GM23338 (cell line): ENCODE results near the gene CTXN1. TPM values are rescaled to one million over a fixed set of nuclear protein-coding genes. Genes with fewer than 3 reads are reported as not detected.
A peak's percentile ranks its signal among the peaks of the same experiment; 100 is the strongest.
"Not testable (repeated sequence)": the region's sequence is repeated elsewhere in the genome, so short reads cannot be mapped to it uniquely, and the experiment has no call there.

Source experiments
- ATAC-seq: fragments of 200-7000 bp; cut with Tn5 transposase; 3 replicates; pipeline ENCODE4 v1.9.1; 2020
- DNase-seq: peaks from one replicate; pipeline ENCODE4 v3.0.0-alpha.2; 2015; ENCODE audit warnings: low spot score
- H2AFZ ChIP-seq: fragments of 200-600 bp; sonication (generic); 2 replicates; pipeline ENCODE4 v1.8.0; 2016; ENCODE audit warnings: antibody characterized with exemption, mild to moderate bottlenecking, moderate library complexity
- H3F3A ChIP-seq: fragments of 200-600 bp; sonication (generic); replicated peaks from 2 replicates; pipeline ENCODE4 v1.8.0; 2017; ENCODE audit warnings: antibody characterized with exemption, mixed run types, low read depth
- H3K27ac ChIP-seq: fragments of 200-600 bp; sonication (generic); 2 replicates; pipeline ENCODE4 v1.6.1; 2016; ENCODE audit warnings: low read depth
- H3K27me3 ChIP-seq: fragments of 200-600 bp; sonication (generic); 2 replicates; pipeline ENCODE4 v1.8.0; 2016; ENCODE audit warnings: mild to moderate bottlenecking, mixed run types, moderate library complexity; ENCODE audit not compliant: insufficient read depth
- H3K36me3 ChIP-seq: fragments of 200-600 bp; sonication (generic); 2 replicates; pipeline ENCODE4 v1.8.0; 2016; ENCODE audit warnings: mild to moderate bottlenecking; ENCODE audit not compliant: insufficient read depth
- H3K4me1 ChIP-seq: fragments of 200-600 bp; sonication (generic); 2 replicates; pipeline ENCODE4 v1.8.0; 2016; ENCODE audit warnings: mild to moderate bottlenecking, moderate library complexity; ENCODE audit not compliant: insufficient read depth
- H3K4me2 ChIP-seq: fragments of 200-600 bp; sonication (generic); 2 replicates; pipeline ENCODE4 v1.7.1; 2017; ENCODE audit warnings: mixed run types
- H3K4me3 ChIP-seq: fragments of 200-600 bp; sonication (generic); 2 replicates; pipeline ENCODE4 v1.6.1; 2016; ENCODE audit warnings: mixed run types
- H3K79me2 ChIP-seq: fragments of 200-600 bp; sonication (generic); replicated peaks from 2 replicates; pipeline ENCODE4 v1.8.0; 2017; ENCODE audit warnings: mild to moderate bottlenecking; ENCODE audit not compliant: insufficient read depth
- H3K9me2 ChIP-seq: fragments of 200-600 bp; sonication (generic); 2 replicates; pipeline ENCODE4 v1.8.0; 2017; ENCODE audit not compliant: insufficient read depth
- H4K20me1 ChIP-seq: fragments of 200-600 bp; sonication (generic); replicated peaks from 2 replicates; pipeline ENCODE4 v1.8.0; 2017; ENCODE audit warnings: mild to moderate bottlenecking; ENCODE audit not compliant: insufficient read depth
- H3K27ac Mint-ChIP-seq: 2 replicates; pipeline ENCODE4 v1.8.0; 2020; ENCODE audit warnings: inconsistent platforms, mild to moderate bottlenecking, moderate library complexity, mixed read lengths
- H3K27me3 Mint-ChIP-seq: 3 replicates; pipeline ENCODE4 v1.8.0; 2022; ENCODE audit warnings: low read depth, mild to moderate bottlenecking, moderate library complexity, mixed read lengths, inconsistent platforms; ENCODE audit not compliant: insufficient read depth, poor library complexity
- H3K36me3 Mint-ChIP-seq: 3 replicates; pipeline ENCODE4 v1.8.0; 2021; ENCODE audit warnings: low read depth, mild to moderate bottlenecking, inconsistent platforms, moderate library complexity, mixed read lengths
- H3K4me1 Mint-ChIP-seq: 3 replicates; pipeline ENCODE4 v1.8.0; 2020; ENCODE audit warnings: mild to moderate bottlenecking, inconsistent platforms, mixed read lengths
- H3K4me3 Mint-ChIP-seq: 3 replicates; pipeline ENCODE4 v1.8.0; 2021; ENCODE audit warnings: moderate library complexity, mild to moderate bottlenecking, inconsistent platforms, mixed read lengths
- H3K9me3 Mint-ChIP-seq: 3 replicates; pipeline ENCODE4 v1.8.0; 2020; ENCODE audit warnings: moderate library complexity, mild to moderate bottlenecking, inconsistent platforms, mixed read lengths
- CREB1 ChIP-seq: fragments of 250-450 bp; sonication (Bioruptor Pico); IDR thresholded peaks from 2 replicates; pipeline ENCODE4 v1.5.0; 2020; ENCODE audit warnings: low read depth, mild to moderate bottlenecking, moderate library complexity
- EZH2 ChIP-seq: fragments of 200-600 bp; sonication (generic); IDR thresholded peaks from one replicate; pipeline ENCODE4 v1.8.0; 2017; ENCODE audit warnings: antibody characterized with exemption, mild to moderate bottlenecking, low read depth; ENCODE audit not compliant: unreplicated experiment
- EZH2phosphoT487 ChIP-seq: fragments of 200-600 bp; sonication (generic); IDR thresholded peaks from one replicate; pipeline ENCODE4 v1.8.1; 2018; ENCODE audit warnings: antibody characterized with exemption; ENCODE audit not compliant: unreplicated experiment
- JUNB ChIP-seq: IDR thresholded peaks from one replicate; pipeline ENCODE4 v1.6.1; 2016; ENCODE audit warnings: antibody characterized with exemption; ENCODE audit not compliant: unreplicated experiment
- NANOG ChIP-seq: IDR thresholded peaks from 2 replicates; pipeline ENCODE4 v1.6.1; 2016; ENCODE audit warnings: antibody characterized with exemption, borderline replicate concordance
- POLR2AphosphoS5 ChIP-seq: IDR thresholded peaks from 2 replicates; pipeline ENCODE4 v1.6.1; 2016; ENCODE audit warnings: antibody characterized with exemption, low read depth
- STAT1 ChIP-seq: IDR thresholded peaks from one replicate; pipeline ENCODE4 v1.6.1; 2016; ENCODE audit warnings: antibody characterized with exemption; ENCODE audit not compliant: unreplicated experiment
- ZNF114 ChIP-seq: fragments of 250-450 bp; sonication (Bioruptor Pico); IDR thresholded peaks from 2 replicates; pipeline ENCODE4 v1.5.0; 2020; ENCODE audit warnings: mild to moderate bottlenecking, moderate library complexity
- ZNF331 ChIP-seq: fragments of 250-450 bp; sonication (Bioruptor Pico); IDR thresholded peaks from 2 replicates; pipeline ENCODE4 v1.5.0; 2020; ENCODE audit warnings: low read depth, mild to moderate bottlenecking, moderate library complexity
- polyA plus RNA-seq: library from polyadenylated mRNA; unstranded; fragments of >200 nt; fragmentation: Nextera tagmentation; extraction: Ambion mirVana; gene quantifications from 2 replicates; pipeline ENCODE4 v1.2.1, GENCODE V29; 2016
- total RNA-seq: library from RNA; depleted of rRNA; stranded (reverse); fragments of >200 nt; shearing (Covaris generic); gene quantifications from 2 replicates; pipeline ENCODE4 v1.2.3, GENCODE V29; 2014
- TF ChIP-seq, protein P1 (sequence below): IDR thresholded peaks from 2 replicates; pipeline ENCODE4 v1.6.1; 2016; ENCODE audit warnings: antibody characterized with exemption
- TF ChIP-seq, protein P2 (sequence below): IDR thresholded peaks from one replicate; pipeline ENCODE4 v1.6.1; 2018; ENCODE audit warnings: antibody characterized with exemption; ENCODE audit not compliant: unreplicated experiment
- TF ChIP-seq, protein P3 (sequence below), 2 experiments: fragments of 200-600 bp in 1 of 2; sonication (generic) in 1 of 2; conservative IDR thresholded peaks; 2 replicates each; pipeline versions ENCODE4 v1.5.1 to v1.6.1; 2016 to 2017; ENCODE audit warnings: antibody characterized with exemption in 2 of 2, low read depth in 2 of 2, mild to moderate bottlenecking in 2 of 2, moderate library complexity in 1 of 2

Gene CTXN1
- total and polyA plus RNA-seq, 2 experiments from 2014 or later = 22.5 to 52.4 TPM

DNA sequence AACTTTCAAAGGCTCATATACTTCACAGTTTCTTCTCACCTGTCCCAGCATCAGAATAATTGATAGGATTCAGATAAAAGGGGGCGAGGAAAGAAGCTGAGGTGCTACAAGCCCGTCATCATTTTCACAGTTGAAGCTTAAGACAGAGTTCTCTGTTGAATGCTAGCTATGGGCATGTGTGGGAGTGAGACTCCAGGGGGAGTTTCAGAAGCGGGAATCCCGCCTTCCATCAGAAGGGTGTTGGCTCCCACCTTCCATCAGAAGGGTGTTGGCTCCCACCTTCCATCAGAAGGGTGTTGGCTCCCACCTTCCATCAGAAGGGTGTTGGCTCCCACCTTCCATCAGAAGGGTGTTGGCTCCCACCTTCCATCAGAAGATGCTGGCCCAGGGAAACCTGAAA is 35.1 kb upstream of the CTXN1 start:
- not testable (repeated sequence) for H3K9me2 ChIP-seq, H3K9me3 Mint-ChIP-seq, DNase-seq, H3K4me2 ChIP-seq, H3K4me1 Mint-ChIP-seq, H2AFZ ChIP-seq, H3K27ac Mint-ChIP-seq, H3K4me3 ChIP-seq, H3K27me3 ChIP-seq, H3K4me3 Mint-ChIP-seq, H3K4me1 ChIP-seq, H3K79me2 ChIP-seq, ATAC-seq, H3K27ac ChIP-seq
- Mint-ChIP-seq H3K36me3 (peaks cover 42% of the 10 kb centered on the region), H3K27me3 (peaks cover 15% of the 10 kb centered on the region)
- Histone ChIP-seq H3F3A (peaks cover 35% of the 10 kb centered on the region), H4K20me1 (peaks cover 24% of the 10 kb centered on the region; the same call in 1 of the 2 replicates), H3K36me3 (peaks cover 21% of the 10 kb centered on the region)

DNA sequence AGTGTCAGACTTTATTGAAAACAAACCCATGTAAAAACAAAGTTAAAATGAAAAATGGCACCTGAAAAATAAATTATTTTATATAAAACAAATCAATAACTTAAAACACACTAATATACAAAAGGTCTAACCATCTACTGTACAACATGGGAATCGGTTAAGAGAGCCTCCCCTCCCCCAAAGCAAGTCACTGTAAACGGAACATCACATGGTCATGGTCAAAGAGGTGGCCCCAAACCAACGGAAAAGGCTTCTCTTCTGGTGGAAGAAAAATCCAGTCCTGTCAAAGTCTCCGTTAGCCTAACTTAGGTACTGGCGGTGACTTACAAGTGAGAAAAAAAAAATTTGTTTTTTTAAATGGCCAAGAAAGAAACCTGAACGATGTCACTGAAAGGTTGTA is 33.3 kb upstream of the CTXN1 start:
- H4K20me1 ChIP-seq = peaks cover 11% of the 10 kb centered on the region; the same call in 1 of the 2 replicates
- Mint-ChIP-seq H3K27ac (no peak overlapping the region), H3K4me1 (peaks cover 10% of the 10 kb centered on the region; the same call in 2 of the 3 replicates), H3K4me3 (no peak overlapping the region), H3K9me3 (0 out of 3 replicates have a peak, but pooled peaks cover 4% of the 10 kb centered on the region), H3K36me3 (peaks cover 32% of the 10 kb centered on the region), H3K27me3 (peaks cover 14% of the 10 kb centered on the region)
- H3K79me2 ChIP-seq = no peaks in the 10 kb centered on the region
- peaks cover 15% of the 10 kb centered on the region for H3K36me3 ChIP-seq
- H3K4me2 ChIP-seq = no peak overlapping the region
- no peak for DNase-seq
- no peak overlapping the region for H2AFZ ChIP-seq
- no peaks in the 10 kb centered on the region for H3K9me2 ChIP-seq
- H3K4me1 ChIP-seq = no peaks in the 10 kb centered on the region
- H3K27me3 ChIP-seq = no peaks in the 10 kb centered on the region
- ATAC-seq = no peak
- H3F3A ChIP-seq = peaks cover 19% of the 10 kb centered on the region; the same call in 1 of the 2 replicates
- H3K4me3 ChIP-seq = no peak overlapping the region
- H3K27ac ChIP-seq = 0 out of 2 replicates have a peak overlapping the region, but pooled peaks have one; percentile 48
- no peak for TF ChIP-seq ZNF114 (CRISPR knock-in tag)
- TF ChIP-seq, protein P1, sequence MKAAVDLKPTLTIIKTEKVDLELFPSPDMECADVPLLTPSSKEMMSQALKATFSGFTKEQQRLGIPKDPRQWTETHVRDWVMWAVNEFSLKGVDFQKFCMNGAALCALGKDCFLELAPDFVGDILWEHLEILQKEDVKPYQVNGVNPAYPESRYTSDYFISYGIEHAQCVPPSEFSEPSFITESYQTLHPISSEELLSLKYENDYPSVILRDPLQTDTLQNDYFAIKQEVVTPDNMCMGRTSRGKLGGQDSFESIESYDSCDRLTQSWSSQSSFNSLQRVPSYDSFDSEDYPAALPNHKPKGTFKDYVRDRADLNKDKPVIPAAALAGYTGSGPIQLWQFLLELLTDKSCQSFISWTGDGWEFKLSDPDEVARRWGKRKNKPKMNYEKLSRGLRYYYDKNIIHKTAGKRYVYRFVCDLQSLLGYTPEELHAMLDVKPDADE = no peak
- TF ChIP-seq, protein P2, sequence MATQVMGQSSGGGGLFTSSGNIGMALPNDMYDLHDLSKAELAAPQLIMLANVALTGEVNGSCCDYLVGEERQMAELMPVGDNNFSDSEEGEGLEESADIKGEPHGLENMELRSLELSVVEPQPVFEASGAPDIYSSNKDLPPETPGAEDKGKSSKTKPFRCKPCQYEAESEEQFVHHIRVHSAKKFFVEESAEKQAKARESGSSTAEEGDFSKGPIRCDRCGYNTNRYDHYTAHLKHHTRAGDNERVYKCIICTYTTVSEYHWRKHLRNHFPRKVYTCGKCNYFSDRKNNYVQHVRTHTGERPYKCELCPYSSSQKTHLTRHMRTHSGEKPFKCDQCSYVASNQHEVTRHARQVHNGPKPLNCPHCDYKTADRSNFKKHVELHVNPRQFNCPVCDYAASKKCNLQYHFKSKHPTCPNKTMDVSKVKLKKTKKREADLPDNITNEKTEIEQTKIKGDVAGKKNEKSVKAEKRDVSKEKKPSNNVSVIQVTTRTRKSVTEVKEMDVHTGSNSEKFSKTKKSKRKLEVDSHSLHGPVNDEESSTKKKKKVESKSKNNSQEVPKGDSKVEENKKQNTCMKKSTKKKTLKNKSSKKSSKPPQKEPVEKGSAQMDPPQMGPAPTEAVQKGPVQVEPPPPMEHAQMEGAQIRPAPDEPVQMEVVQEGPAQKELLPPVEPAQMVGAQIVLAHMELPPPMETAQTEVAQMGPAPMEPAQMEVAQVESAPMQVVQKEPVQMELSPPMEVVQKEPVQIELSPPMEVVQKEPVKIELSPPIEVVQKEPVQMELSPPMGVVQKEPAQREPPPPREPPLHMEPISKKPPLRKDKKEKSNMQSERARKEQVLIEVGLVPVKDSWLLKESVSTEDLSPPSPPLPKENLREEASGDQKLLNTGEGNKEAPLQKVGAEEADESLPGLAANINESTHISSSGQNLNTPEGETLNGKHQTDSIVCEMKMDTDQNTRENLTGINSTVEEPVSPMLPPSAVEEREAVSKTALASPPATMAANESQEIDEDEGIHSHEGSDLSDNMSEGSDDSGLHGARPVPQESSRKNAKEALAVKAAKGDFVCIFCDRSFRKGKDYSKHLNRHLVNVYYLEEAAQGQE = no peak
- TF ChIP-seq CREB1 (CRISPR knock-in tag) = no peak
- TF ChIP-seq STAT1 = no peak
- TF ChIP-seq ZNF331 (CRISPR knock-in tag) = no peak
- no peak for TF ChIP-seq EZH2
- no peak for TF ChIP-seq NANOG
- no peak for TF ChIP-seq POLR2AphosphoS5
- no peak for TF ChIP-seq EZH2phosphoT487
- no peak for TF ChIP-seq JUNB
- TF ChIP-seq, protein P3, sequence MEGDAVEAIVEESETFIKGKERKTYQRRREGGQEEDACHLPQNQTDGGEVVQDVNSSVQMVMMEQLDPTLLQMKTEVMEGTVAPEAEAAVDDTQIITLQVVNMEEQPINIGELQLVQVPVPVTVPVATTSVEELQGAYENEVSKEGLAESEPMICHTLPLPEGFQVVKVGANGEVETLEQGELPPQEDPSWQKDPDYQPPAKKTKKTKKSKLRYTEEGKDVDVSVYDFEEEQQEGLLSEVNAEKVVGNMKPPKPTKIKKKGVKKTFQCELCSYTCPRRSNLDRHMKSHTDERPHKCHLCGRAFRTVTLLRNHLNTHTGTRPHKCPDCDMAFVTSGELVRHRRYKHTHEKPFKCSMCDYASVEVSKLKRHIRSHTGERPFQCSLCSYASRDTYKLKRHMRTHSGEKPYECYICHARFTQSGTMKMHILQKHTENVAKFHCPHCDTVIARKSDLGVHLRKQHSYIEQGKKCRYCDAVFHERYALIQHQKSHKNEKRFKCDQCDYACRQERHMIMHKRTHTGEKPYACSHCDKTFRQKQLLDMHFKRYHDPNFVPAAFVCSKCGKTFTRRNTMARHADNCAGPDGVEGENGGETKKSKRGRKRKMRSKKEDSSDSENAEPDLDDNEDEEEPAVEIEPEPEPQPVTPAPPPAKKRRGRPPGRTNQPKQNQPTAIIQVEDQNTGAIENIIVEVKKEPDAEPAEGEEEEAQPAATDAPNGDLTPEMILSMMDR (conservative IDR thresholded peaks at IDR 0.05; ENCODE audit: low read depth in 2 of 2) = no peak
